SK-N-SH treated with all-trans-retinoic acid at 6 μM for 48 hours (cell line): ENCODE results near the gene S100A8.

Experiments used
- ATAC-seq: fragments of 200-7000 bp; cut with Tn5 transposase; 3 replicates; pipeline ENCODE4 v1.9.1; 2020; ENCODE audit warnings: mild to moderate bottlenecking, moderate library complexity
- ARNTL ChIP-seq: fragments of 450-650 bp; formaldehyde crosslinking; IDR thresholded peaks from 2 replicates; pipeline ENCODE4 v1.5.0; 2020; ENCODE audit warnings: low read depth, mild to moderate bottlenecking, moderate library complexity, borderline replicate concordance
- CSDC2 ChIP-seq: fragments of 250-450 bp; sonication (Bioruptor Pico); IDR thresholded peaks from 2 replicates; pipeline ENCODE4 v1.5.0; 2020; ENCODE audit warnings: mild to moderate bottlenecking, moderate library complexity
- ESRRG ChIP-seq: fragments of 250-450 bp; sonication (Bioruptor Pico); IDR thresholded peaks from 2 replicates; pipeline ENCODE4 v1.6.1; 2021; ENCODE audit warnings: mild to moderate bottlenecking
- GLIS3 ChIP-seq: fragments of 250-450 bp; sonication (Bioruptor Pico); IDR thresholded peaks from 2 replicates; pipeline ENCODE4 v1.5.0; 2020; ENCODE audit warnings: mild to moderate bottlenecking, moderate library complexity
- ISL1 ChIP-seq: fragments of 250-450 bp; sonication (Bioruptor Pico); IDR thresholded peaks from 2 replicates; pipeline ENCODE4 v2.1.2; 2022; ENCODE audit warnings: mild to moderate bottlenecking, moderate library complexity
- OSR1 ChIP-seq: fragments of 250-450 bp; sonication (Bioruptor Pico); IDR thresholded peaks from 2 replicates; pipeline ENCODE4 v1.8.0; 2022; ENCODE audit warnings: moderate library complexity, mild to moderate bottlenecking, inconsistent platforms
- PPARA ChIP-seq: fragments of 250-450 bp; sonication (Bioruptor Pico); IDR thresholded peaks from 2 replicates; pipeline ENCODE4 v1.5.0; 2020; ENCODE audit warnings: mild to moderate bottlenecking, borderline replicate concordance
- RARB ChIP-seq: fragments of 250-450 bp; sonication (Bioruptor Pico); IDR thresholded peaks from 2 replicates; pipeline ENCODE4 v1.8.0; 2021; ENCODE audit warnings: mild to moderate bottlenecking, moderate library complexity
- SNAI2 ChIP-seq: fragments of 250-450 bp; sonication (Bioruptor Pico); IDR thresholded peaks from 2 replicates; pipeline ENCODE4 v1.5.0; 2020; ENCODE audit warnings: mild to moderate bottlenecking, moderate library complexity
- TCF4 ChIP-seq: fragments of 250-450 bp; sonication (Bioruptor Pico); IDR thresholded peaks from 2 replicates; pipeline ENCODE4 v1.8.0; 2021; ENCODE audit warnings: mild to moderate bottlenecking, moderate library complexity, borderline replicate concordance
- ZC3H10 ChIP-seq: fragments of 250-450 bp; sonication (Bioruptor Pico); IDR thresholded peaks from 2 replicates; pipeline ENCODE4 v1.5.1; 2021; ENCODE audit warnings: mild to moderate bottlenecking, moderate library complexity
- ZFP30 ChIP-seq: fragments of 450-650 bp; formaldehyde crosslinking; IDR thresholded peaks from 2 replicates; pipeline ENCODE4 v1.5.0; 2022; ENCODE audit warnings: mild to moderate bottlenecking, moderate library complexity
- ZNF565 ChIP-seq: fragments of 450-650 bp; formaldehyde crosslinking; conservative IDR thresholded peaks from 2 replicates; pipeline ENCODE4 v1.5.0; 2020; ENCODE audit warnings: low read depth, mild to moderate bottlenecking, moderate library complexity
- ZNF70 ChIP-seq: fragments of 450-650 bp; formaldehyde crosslinking; IDR thresholded peaks from 2 replicates; pipeline ENCODE4 v1.5.0; 2020; ENCODE audit warnings: mild to moderate bottlenecking, moderate library complexity
- ZNF8 ChIP-seq: fragments of 450-650 bp; formaldehyde crosslinking; IDR thresholded peaks from 2 replicates; pipeline ENCODE4 v1.5.0; 2020; ENCODE audit warnings: mild to moderate bottlenecking, moderate library complexity
- TF ChIP-seq, protein P1 (sequence below): fragments of 250-450 bp; sonication (Bioruptor Pico); IDR thresholded peaks from 2 replicates; pipeline ENCODE4 v1.5.1; 2020; ENCODE audit warnings: low read depth, mild to moderate bottlenecking, moderate library complexity
- TF ChIP-seq, protein P2 (sequence below): fragments of 250-450 bp; sonication (Bioruptor Pico); IDR thresholded peaks from 2 replicates; pipeline ENCODE4 v1.5.1; 2021; ENCODE audit warnings: mild to moderate bottlenecking, moderate library complexity
- TF ChIP-seq, protein P3 (sequence below): fragments of 250-450 bp; sonication (Bioruptor Pico); IDR thresholded peaks from 2 replicates; pipeline ENCODE4 v1.5.0; 2020; ENCODE audit warnings: mild to moderate bottlenecking, moderate library complexity
- TF ChIP-seq, protein P4 (sequence below): fragments of 250-450 bp; sonication (Bioruptor Pico); IDR thresholded peaks from 2 replicates; pipeline ENCODE4 v1.8.0; 2021; ENCODE audit warnings: low read depth, mild to moderate bottlenecking, moderate library complexity, borderline replicate concordance
- TF ChIP-seq, protein P5 (sequence below): fragments of 250-450 bp; sonication (Bioruptor Pico); IDR thresholded peaks from 2 replicates; pipeline ENCODE4 v1.8.0; 2020; ENCODE audit warnings: mild to moderate bottlenecking, moderate library complexity, borderline replicate concordance

S100A8 gene

DNA sequence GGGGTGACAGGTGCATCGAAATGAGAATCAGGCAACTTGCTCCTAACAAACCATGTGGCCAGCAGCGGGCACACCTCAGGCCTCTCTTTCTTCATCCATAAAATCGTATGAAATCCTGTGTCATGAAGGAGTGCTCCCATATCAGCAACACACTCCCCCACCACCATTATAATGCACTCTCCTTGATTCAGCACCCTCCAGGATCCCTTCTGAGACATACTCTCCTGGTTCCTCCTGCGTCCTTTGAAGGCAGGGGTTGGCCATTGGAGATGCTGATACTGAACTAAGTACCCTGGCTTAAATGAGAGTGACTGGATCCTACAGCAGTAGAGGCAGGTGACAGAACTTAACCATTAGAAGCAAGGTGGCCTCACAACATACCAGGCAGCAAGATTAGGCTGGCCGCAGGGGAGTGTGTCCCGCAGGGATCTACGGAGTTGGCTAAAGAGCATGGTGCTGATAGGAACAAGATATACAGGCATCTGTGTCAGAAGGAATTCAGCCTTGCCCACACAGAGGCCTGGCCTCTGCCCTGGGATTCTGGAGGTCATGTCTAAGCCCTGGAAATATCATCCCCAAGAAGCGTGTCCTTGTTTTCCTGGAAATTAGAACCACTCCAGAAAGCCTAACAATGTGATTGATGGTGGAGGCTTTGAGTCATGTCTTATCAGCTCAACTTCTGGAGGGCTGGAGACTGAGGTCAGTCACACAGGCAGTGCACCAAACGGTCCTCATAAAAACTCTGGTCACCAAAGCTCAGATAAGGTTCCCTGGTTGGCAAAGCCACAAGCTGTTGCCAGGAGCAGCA is 42.2 kb upstream of the S100A8 start (continued):
- TF ChIP-seq, protein P1, sequence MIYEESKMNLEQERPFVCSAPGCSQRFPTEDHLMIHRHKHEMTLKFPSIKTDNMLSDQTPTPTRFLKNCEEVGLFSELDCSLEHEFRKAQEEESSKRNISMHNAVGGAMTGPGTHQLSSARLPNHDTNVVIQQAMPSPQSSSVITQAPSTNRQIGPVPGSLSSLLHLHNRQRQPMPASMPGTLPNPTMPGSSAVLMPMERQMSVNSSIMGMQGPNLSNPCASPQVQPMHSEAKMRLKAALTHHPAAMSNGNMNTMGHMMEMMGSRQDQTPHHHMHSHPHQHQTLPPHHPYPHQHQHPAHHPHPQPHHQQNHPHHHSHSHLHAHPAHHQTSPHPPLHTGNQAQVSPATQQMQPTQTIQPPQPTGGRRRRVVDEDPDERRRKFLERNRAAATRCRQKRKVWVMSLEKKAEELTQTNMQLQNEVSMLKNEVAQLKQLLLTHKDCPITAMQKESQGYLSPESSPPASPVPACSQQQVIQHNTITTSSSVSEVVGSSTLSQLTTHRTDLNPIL, result no peak
- TF ChIP-seq ISL1 (CRISPR knock-in tag) (no peak), ARNTL (CRISPR knock-in tag) (no peak), GLIS3 (no peak)
- TF ChIP-seq, protein P2, sequence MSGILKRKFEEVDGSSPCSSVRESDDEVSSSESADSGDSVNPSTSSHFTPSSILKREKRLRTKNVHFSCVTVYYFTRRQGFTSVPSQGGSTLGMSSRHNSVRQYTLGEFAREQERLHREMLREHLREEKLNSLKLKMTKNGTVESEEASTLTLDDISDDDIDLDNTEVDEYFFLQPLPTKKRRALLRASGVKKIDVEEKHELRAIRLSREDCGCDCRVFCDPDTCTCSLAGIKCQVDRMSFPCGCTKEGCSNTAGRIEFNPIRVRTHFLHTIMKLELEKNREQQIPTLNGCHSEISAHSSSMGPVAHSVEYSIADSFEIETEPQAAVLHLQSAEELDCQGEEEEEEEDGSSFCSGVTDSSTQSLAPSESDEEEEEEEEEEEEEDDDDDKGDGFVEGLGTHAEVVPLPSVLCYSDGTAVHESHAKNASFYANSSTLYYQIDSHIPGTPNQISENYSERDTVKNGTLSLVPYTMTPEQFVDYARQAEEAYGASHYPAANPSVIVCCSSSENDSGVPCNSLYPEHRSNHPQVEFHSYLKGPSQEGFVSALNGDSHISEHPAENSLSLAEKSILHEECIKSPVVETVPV (CRISPR knock-in tag), result no peak
- TF ChIP-seq, all 23 proteins: peak for 0

DNA sequence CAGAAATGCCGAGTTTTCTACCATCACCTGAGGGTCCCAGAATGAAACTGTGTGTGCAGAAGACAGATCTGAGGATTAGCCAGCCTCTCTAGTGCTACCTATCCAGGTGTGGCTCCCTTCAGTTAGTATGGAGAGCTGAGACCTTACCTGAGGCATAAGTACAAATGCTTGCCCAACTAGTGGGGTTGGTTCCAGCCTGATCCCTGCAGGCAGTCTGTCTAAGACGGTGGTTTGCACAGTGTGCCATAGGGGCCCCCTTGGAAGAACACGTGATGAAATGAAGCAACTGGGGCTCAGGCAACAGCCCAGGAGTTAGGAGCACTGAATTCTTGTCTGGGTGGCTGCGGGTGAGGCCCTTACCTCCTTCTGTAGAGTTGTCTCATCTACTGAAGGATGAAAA is 41.1 kb upstream of the S100A8 start:
- no peak for ATAC-seq
- TF ChIP-seq, protein P2 (CRISPR knock-in tag), result no peak
- no peak for TF ChIP-seq SNAI2

DNA sequence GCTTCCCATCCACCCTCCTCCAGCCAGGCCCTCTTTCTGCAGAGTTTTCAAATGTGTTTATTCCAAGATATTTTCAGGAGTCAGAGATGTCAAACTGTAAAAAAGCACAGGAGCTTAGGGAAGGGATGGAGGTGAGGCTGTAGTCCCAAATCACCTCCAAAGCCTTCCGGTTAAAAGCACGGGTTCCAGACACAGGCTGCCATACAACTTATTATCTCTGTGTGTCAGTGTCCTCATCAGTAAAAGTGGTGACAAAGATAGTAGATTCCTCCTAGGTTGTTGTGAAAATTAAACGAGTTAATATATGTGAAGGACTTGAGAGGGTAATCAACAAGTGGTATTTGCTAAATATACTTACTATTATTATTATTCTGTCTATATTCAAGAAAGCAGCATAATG is 40.6 kb upstream of the S100A8 start:
- no peak for ATAC-seq
- TF ChIP-seq ZNF565 (CRISPR knock-in tag), result no peak
- TF ChIP-seq RARB (CRISPR knock-in tag), result no peak
- TF ChIP-seq ISL1 (CRISPR knock-in tag), result no peak
- TF ChIP-seq, protein P1, result no peak
- TF ChIP-seq SNAI2, result no peak
- no peak for TF ChIP-seq ZC3H10 (CRISPR knock-in tag)
- no peak for TF ChIP-seq TCF4 (CRISPR knock-in tag)
- TF ChIP-seq CSDC2 (CRISPR knock-in tag), result no peak
- TF ChIP-seq, protein P3, sequence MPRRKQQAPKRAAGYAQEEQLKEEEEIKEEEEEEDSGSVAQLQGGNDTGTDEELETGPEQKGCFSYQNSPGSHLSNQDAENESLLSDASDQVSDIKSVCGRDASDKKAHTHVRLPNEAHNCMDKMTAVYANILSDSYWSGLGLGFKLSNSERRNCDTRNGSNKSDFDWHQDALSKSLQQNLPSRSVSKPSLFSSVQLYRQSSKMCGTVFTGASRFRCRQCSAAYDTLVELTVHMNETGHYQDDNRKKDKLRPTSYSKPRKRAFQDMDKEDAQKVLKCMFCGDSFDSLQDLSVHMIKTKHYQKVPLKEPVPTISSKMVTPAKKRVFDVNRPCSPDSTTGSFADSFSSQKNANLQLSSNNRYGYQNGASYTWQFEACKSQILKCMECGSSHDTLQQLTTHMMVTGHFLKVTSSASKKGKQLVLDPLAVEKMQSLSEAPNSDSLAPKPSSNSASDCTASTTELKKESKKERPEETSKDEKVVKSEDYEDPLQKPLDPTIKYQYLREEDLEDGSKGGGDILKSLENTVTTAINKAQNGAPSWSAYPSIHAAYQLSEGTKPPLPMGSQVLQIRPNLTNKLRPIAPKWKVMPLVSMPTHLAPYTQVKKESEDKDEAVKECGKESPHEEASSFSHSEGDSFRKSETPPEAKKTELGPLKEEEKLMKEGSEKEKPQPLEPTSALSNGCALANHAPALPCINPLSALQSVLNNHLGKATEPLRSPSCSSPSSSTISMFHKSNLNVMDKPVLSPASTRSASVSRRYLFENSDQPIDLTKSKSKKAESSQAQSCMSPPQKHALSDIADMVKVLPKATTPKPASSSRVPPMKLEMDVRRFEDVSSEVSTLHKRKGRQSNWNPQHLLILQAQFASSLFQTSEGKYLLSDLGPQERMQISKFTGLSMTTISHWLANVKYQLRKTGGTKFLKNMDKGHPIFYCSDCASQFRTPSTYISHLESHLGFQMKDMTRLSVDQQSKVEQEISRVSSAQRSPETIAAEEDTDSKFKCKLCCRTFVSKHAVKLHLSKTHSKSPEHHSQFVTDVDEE (CRISPR knock-in tag), result no peak
- TF ChIP-seq GLIS3, result no peak
- TF ChIP-seq, protein P2 (CRISPR knock-in tag), result no peak
- TF ChIP-seq, protein P4, sequence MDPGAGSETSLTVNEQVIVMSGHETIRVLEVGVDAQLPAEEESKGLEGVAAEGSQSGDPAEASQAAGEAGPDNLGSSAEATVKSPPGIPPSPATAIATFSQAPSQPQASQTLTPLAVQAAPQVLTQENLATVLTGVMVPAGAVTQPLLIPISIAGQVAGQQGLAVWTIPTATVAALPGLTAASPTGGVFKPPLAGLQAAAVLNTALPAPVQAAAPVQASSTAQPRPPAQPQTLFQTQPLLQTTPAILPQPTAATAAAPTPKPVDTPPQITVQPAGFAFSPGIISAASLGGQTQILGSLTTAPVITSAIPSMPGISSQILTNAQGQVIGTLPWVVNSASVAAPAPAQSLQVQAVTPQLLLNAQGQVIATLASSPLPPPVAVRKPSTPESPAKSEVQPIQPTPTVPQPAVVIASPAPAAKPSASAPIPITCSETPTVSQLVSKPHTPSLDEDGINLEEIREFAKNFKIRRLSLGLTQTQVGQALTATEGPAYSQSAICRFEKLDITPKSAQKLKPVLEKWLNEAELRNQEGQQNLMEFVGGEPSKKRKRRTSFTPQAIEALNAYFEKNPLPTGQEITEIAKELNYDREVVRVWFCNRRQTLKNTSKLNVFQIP, result no peak
- TF ChIP-seq ZNF8 (CRISPR knock-in tag), result no peak
- TF ChIP-seq OSR1 (CRISPR knock-in tag), result no peak
- no peak for TF ChIP-seq ARNTL (CRISPR knock-in tag)
- TF ChIP-seq PPARA, result no peak
- no peak for TF ChIP-seq ZFP30 (CRISPR knock-in tag)
- TF ChIP-seq, protein P5, sequence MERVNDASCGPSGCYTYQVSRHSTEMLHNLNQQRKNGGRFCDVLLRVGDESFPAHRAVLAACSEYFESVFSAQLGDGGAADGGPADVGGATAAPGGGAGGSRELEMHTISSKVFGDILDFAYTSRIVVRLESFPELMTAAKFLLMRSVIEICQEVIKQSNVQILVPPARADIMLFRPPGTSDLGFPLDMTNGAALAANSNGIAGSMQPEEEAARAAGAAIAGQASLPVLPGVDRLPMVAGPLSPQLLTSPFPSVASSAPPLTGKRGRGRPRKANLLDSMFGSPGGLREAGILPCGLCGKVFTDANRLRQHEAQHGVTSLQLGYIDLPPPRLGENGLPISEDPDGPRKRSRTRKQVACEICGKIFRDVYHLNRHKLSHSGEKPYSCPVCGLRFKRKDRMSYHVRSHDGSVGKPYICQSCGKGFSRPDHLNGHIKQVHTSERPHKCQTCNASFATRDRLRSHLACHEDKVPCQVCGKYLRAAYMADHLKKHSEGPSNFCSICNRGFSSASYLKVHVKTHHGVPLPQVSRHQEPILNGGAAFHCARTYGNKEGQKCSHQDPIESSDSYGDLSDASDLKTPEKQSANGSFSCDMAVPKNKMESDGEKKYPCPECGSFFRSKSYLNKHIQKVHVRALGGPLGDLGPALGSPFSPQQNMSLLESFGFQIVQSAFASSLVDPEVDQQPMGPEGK, result no peak
- TF ChIP-seq ESRRG, result no peak
- no peak for TF ChIP-seq ZNF70 (CRISPR knock-in tag)
